DMS53 treated with DMSO at 0.1 percent for 48 hours (cell line): ENCODE measurements around the gene LRRC8B.

Experiments
- DNase-seq: peaks from one replicate; lab custom pipeline; 2025; ENCODE audit not compliant: unreplicated experiment; lab: John Stamatoyannopoulos, UW

Gene LRRC8B

DNA sequence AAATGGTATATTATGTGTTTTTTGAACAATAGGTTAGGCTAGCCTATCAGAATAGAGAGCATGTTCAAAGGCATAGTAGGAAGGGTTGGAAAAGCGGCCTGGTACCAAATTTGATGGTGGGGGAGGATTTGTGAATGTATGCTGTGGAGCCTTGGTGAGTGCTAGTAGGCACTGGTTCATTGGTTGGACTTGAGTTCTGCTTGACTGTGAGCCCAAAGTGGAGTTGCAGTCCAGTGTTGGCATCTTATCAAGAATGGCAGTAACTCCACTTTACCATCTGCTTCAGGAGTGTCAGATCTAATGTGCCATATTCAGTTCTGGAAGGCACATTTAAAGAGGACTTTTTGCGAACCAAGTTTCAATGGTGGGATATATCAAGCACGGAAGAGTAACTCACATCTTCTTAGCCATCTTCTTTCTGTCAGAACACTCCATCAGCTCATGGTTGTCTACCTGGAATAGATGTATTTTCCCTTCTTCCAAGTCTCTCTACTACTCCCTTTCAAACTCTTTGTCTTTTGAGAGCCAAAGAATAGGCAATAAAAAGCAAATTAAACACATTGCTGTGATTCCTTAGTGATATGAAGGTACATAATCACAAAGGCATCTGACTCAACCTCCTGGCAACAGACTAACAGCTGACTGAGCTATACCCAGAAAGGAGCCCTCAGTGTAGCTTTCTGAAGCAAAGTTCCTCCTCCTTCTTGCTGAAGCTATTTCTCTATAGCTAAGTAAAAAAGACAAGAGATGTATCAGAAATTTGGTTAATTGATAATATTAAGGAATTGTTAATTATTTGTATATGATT lies 21.7 kb downstream of the LRRC8B start:
- no peak for DNase-seq

DNA sequence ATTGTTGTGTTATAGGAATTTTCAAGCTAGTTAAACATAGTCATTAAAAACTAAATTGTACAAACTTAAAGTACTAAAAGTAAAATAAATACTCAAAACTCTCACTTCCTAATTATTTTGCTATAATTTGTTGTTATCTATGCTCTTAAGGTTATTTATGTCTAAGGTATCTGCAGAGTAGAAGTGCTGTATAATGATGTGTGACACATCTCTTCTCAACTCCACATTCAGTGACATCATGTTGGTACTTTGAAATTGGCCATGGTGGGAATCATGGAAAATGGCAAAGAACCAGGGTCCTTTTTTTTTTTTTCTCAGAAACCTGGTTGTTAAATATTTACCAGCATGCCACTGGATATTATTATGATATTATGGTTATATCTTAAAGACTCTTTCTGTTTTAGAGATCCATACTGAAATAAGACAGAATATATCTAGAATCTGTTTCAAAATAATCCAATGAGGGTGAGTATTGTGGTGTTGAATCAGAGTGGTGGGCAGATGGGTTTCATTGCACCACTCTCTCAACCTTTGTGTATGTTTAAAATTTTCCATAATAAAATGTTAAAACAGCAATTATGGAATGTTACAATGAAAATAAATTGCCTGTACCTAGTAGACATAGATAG lies 22.4 kb downstream of the LRRC8B start:
- no peak for DNase-seq

DNA sequence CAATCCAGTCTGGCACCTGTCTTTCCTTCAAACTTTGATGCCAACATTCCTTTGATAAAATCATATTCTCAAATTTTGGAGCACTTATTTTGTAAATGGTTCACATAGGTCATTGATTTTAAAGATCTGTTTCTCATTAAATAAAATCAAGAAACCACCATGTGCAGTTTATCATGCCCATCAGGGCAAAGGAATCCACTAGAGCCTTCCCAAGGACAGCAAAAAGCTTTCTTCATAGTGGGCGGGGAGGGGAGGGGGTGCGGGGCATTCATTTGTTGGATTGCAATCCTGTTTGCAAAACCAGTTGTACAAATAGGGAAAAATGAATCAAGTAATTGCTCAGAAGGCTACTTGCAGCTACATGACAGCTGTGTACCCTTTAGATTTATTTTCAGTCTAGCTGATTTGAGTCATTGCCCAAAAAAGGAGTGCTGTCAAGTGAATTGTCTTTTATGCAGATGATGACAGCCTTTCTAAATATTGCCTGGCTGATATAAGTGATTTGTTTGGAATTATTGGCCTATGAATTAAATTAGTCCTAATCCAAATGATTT lies 23.0 kb downstream of the LRRC8B start:
- peak; percentile 79 for DNase-seq

DNA sequence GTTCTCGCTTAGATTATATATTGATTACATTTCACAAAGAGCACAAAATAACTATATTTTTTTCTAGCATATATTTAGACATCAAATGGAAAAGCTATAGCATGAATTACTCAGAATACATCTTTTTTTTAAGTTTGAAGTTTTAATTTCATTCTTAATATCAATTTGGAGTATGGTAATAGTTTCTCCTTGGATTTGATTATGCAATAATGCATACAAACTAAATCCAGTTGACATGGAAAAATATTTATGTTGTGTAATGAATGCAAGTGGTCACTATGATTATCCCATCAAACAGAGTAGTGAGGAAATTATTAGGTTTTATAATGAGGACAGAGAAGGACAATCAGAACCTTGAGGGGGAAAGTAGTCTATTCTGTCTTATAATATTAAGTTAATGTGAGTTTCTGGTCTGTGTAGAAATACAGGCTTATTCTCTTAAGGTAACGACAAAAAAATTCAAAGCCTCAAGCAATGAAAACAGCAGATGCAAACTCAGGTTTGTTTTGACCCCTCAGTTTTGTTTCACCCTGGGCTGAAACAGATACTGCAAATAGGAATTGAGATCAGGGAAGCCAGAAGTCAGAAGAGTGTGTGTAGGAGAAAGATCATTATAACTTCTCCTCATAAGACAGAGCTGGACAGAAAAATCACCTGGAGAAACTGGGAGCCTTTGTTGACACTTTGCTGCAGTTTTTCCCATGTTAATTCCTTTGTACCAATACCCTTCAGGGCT lies 23.7 kb downstream of the LRRC8B start:
- DNase-seq, result no peak

DNA sequence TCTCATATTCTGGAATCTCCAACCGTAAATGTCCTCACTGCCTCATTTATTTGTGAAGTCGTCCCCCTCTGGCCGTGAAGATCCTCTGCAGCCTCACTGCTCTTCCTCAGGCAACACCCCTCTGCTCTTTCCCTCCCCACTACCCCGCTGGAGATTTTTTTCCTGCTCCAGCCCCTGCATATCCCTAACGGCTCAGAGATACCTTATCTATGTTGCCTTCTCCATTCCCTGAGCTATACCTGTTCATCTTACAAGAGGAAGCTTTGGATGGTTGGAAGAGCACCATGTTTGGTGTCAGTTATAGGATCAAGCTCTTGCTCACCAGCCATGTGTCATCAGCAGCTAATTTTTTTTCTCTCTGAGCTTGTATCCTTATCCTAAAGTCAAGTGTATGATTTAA lies 26.4 kb downstream of the LRRC8B start:
- DNase-seq, result no peak

DNA sequence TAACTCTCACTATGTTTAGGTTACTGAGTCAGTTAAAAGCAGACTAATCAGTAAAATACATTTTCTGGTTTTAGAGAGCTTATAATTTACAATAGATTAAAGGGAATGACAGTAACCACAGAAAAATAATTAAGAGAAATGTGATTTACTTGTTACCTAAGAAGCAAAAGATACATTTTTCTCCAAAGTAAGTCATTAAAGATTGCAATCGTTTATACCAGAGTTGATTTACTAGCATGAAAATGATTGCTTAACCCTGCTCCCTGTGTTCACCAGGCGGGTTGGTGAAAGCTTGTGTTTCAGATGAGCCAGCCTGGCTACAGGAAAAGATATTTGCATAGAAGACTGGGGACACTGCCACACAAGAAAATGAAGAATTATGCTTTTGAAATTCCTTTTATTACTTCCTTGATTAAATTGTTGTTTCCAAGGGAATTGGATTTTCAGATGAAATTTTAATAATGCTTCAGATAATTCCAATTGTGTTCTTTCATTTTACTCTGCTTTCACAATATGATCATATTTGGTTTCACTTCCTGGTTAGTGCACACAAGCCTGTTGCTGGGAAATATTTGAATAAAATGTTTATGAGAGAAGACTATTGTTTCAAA lies 27.9 kb downstream of the LRRC8B start:
- peak; percentile 71 for DNase-seq

DNA sequence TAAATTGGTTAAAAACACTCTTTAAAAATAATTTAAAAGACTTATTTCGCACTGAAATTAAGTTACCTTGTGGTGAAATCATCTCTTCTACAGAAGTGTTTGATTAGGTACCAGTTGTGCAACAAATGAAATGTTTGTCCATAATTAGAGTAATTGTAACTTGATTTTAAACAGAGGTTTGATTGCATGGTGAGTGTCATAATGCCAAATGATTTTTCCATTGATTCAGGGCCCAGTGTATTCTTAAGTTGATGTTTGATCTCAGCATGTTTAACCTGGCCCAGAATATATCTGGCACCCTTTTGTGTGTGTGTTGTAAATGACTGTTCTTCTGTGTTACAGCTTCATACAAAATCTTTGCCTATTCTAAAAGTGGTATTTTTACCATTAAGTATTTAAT lies 28.5 kb downstream of the LRRC8B start:
- DNase-seq, result no peak

DNA sequence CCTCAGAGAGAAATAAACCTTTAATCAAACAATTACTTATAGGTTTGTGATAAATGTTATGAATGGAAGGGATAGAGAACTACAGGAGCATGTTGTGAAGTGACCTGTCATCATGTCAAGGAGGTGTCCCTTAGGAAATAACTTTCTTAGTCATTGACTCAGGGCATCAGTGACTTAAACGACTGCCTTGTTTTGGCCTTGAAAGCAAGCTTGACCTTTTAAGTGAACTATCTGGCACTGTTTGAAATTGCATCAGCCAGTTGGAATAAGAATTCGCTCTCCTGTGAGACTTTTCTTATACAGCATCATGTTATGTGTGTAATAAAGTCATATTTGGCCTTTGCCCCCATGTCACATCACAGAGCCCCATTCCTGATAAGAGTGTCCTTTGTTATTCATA lies 30.9 kb downstream of the LRRC8B start:
- DNase-seq, result no peak

DNA sequence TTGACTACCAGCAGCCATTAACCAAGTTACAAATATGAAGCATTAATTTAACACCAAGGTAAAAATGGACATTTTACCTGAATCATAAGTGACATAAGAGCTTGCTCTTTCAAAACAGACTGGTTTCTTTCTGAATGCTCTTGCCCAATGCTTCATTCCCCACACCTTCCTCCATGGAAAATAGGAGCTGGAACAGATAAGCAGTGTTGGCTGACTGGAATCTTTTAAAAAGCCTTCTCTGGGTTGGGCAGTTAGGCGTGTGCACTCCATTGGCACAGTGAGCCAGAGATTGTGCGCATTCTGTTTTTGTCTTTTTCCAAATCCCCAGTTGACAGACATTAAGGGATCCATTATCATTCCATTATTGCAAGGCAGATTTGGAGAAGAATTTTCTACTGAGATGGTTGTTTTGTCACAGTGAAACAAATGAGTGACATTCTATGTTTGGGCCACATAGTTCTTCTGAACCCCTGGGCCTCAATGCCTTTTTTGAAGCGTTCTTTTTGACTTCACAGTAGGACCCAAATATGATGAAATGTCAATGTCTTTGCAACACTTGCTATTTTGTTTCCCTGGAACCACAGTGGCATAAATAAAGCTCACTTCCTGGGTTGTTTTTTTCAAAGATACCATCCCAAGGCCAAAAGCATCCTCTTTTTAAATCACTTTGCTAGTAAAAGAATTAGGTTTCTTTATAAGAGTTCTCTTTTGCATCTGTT lies 32.3 kb downstream of the LRRC8B start:
- DNase-seq, result no peak

DNA sequence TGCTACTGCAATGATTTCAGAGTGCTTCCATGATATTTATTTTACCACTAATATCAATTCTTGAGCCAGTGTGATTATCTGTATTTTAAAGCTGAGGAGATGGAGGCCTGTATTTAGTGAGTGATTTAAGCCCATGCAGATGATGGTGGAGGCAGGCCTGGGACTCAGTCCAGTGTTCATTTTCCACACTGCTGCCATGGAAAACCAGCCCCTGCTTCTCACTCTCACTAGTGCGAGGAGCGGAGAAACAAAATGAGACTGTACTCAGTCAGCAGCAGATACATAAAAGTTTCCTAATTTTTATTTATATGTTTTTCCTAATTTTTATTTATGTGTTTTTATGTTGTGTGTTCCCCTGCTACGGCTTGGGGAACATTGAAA lies 32.8 kb downstream of the LRRC8B start:
- no peak for DNase-seq

DNA sequence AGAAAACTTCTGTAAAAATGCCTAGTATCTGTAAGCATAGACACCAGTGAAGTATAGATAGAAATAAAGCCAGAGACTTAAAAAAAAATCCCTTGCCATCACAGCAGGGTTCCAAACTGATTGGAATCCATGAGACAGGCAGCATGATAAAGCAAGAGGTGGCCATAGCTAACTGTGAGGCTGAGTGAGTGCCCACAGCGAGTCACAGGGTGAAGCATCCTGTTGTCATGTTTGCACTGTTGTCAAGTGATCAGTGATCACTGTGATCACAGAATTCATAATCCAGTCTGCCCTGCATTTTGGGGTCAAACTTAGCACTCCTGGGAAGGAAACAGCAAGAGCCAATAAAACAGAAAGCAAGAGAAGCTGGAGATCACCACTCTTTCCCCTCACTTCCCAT lies 33.3 kb downstream of the LRRC8B start:
- DNase-seq, result no peak

DNA sequence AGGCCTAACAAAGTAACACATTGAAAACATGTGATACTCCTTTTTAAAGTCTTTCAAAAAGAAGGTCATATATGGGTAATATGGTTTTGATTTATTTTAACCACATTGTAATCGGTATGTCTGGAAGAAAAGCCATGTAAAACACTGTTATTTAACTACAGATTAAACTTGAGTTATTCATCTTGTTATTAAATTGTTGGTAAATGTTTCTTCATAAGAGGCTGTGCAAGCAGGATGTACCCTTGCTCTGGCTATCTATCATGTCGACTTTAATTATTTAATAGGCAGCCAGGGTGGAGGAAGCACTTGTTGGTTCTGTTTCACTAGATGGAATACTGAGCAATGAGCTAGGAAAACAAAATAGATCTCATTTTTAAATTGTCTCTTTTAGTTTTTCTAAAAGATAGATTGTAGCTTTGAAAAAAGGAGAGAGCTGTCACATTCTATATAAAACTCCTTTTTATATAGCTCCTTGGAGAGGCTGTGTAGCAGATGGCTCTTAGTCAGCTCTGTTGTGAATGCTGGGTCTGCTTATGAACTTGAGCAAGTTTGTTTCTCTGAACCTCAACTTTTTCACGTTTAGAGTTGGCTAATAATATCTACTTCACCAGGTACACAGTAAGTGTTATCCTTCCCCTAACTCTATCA lies 39.5 kb downstream of the LRRC8B start:
- DNase-seq, result no peak

DNA sequence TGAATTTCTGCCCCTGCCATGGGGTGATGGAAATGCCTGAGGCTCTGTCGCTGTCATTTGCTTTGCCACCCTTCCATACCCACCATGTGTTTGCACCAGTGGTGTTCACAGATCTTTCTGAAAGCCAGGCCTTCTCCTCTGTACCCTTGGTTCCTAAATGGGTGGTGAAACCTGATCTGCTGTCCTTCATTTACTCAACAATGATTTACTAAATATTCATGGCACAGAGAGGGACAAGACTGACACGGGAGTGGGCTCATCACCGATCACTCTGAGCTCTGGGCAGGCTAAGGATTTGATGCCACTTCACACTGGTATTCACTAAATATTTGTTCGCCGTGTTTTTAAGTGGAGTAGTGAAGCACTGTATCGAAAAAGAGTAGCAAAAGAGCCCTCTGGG lies 40.9 kb downstream of the LRRC8B start:
- DNase-seq, result no peak

DNA sequence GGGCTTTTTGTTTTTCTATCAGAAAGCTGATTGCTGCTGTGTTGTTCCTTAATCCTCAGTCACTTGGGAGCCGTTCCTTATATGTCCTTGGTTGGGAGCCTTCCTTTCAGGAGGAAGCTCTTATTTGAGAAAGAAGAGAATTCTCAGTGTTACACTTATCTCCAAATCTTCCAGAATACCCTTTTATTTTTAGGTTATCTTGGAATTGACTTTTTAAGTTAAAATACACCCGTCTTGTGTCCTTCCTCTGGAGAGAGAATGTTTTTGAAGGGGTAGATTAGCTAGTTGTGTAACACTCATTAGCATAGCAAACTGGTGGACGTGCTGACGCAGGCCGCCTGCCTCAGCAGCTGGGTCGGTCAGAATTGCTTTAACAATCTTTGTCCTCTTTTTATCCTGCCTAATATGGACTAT lies 42.1 kb downstream of the LRRC8B start:
- no peak for DNase-seq

DNA sequence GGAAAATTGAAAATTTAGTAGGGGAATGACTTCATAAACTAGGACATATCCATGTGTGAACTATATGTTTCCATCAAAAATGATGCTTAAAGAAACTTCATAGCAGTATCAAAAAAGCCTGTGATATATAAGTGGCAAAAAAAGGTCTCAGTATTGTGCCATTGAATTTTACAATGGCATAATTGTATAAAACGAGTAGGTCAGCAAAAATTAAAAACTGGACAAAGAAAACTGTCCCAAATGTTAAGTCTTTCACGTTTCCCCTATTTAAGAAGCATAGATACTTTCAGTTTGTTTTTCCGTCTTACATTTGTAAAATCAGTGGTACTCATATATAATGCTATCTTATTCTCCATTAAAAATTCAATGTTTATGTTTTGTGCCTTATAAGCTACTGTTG lies 43.2 kb downstream of the LRRC8B start:
- DNase-seq, result no peak

DNA sequence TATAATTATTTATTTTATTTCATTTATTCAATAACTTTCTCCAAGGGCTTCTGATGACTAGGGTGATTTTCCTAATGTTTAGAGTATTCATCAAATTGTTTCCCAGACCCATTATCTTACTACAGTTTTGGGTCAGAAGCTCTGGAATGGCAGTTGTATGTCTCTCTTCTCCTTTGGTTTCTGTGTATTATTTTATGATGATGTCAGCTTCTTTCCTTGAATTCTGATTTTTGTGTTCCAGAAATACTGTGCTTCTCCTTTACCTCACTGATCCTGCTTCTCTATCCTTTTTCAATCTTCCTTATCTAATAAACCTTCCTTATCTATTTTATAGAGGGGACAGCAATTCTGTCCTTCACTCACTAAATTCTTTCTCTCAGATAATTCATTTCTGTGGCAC lies 48.8 kb downstream of the LRRC8B start:
- DNase-seq, result no peak

DNA sequence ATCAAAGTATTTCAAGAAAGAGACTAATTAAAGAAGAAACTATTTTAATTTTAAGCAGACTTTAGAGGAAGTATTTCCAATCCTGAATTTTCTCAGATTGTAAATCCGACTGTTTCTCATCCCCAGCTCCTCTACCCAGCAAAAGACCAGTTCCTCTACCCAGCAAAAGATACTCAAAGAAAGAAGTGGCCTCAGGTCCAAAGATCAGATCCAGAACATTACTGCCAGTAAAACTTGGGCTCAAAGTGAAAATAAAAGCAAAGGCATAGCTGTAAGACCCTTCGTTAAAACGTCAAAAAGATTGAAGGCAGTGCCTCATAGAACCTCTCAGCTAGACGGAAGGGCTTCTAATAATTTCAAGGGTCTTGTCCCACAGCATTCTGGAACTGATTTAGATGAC lies 50.0 kb downstream of the LRRC8B start:
- no peak for DNase-seq

DNA sequence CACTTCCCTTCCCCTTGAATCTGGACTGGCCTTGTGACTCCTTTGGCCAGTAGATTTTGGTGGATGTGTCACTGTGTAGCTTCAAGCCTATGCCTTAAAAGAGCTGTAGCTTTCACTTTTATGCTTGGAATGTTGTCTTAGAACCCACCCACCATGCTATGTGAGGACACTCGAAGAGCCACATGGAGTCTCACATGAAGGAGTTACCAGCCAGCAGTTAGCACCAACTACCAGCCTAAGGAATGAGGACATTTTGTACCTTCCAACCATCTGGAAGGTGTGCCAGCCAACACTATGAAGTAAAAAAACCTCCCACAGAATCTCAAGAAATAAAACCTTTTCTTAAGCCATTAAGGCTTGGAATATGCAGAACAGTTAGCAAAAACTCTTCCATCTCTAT lies 50.6 kb downstream of the LRRC8B start:
- DNase-seq, result no peak

DNA sequence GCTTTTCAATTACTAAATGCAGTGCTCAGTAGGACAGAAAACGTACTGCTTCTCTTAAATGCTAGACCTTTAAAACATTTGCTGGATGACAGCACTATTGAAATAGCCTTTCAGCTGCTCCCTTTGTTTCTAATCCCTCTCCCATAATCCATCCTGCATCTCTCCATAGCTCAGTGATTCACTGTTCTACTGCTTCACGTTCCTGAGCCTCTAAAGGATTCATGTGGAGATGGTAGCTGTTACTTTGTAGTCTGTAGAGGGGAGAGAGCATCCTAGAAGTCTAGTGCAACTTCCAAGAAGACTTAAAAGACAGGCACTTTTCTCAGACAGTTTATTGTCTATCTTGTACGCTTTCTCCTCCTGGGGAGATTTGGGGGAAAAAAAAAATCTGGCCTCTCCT lies 51.4 kb downstream of the LRRC8B start:
- DNase-seq, result no peak

DNA sequence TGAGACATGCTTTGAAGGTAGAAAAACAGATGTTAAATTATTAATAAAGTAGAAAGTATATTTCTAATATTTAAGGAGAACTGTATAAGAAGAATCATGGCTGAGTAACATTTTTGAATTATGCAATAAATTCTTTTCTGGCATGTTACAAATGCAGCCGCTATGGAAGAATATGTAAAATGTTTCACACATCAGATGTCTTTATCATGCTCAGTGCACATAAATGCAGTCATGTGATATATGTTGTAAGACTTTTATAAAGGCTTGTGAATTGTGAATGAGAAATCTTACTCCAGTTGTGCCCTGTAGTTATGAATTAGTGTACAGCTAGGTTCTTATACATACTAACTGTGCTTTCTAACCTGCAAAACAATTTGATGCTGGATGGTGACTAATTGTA lies 53.5 kb downstream of the LRRC8B start:
- DNase-seq, result no peak
